Activated B cell treated with CpG ODN at 0.5 μM for 24 hours (primary cell): Measurements from ENCODE around the gene ABL2. TPM values are rescaled to one million over a fixed set of nuclear protein-coding genes. Genes with fewer than 3 reads are reported as not detected.
"Not testable (repeated sequence)": the region's sequence is repeated elsewhere in the genome, so short reads cannot be mapped to it uniquely, and the experiment has no call there.

Experiments used
- ATAC-seq: fragments of 200-7000 bp; cut with Tn5 transposase; one replicate; pipeline ENCODE4 v1.10.0; 2021; ENCODE audit warnings: low read depth, mild to moderate bottlenecking, moderate library complexity
- CTCF ChIA-PET: fragments of 350-600 bp; sonication (Branson Sonifier 250); formaldehyde crosslinking; loops from one replicate; lab custom pipeline; 2021; ENCODE audit warnings: antibody characterized with exemption; lab: Charles Lee
- POLR2A ChIA-PET: fragments of 350-600 bp; sonication (Branson Sonifier 250); formaldehyde crosslinking; loops from one replicate; lab custom pipeline; 2021; ENCODE audit warnings: antibody characterized with exemption; lab: Charles Lee
- DNase-seq: peaks from one replicate; pipeline ENCODE4 v3.0.0; 2022
- H3K27ac Mint-ChIP-seq: one replicate; pipeline ENCODE4 v1.8.0; 2020; ENCODE audit warnings: mixed read lengths
- H3K27me3 Mint-ChIP-seq: one replicate; pipeline ENCODE4 v1.8.0; 2021; ENCODE audit warnings: mixed read lengths
- H3K36me3 Mint-ChIP-seq: one replicate; pipeline ENCODE4 v1.8.0; 2021; ENCODE audit warnings: low read depth, mixed read lengths
- H3K4me1 Mint-ChIP-seq: one replicate; pipeline ENCODE4 v1.8.0; 2021; ENCODE audit warnings: mixed read lengths
- H3K4me3 Mint-ChIP-seq: one replicate; pipeline ENCODE4 v1.8.0; 2020; ENCODE audit warnings: mild to moderate bottlenecking, mixed read lengths
- H3K9me3 Mint-ChIP-seq: one replicate; pipeline ENCODE4 v1.8.0; 2020; ENCODE audit warnings: mixed read lengths
- CTCF ChIP-seq: fragments of 200-600 bp; IDR thresholded peaks from one replicate; pipeline ENCODE4 v1.8.0; 2022; ENCODE audit warnings: antibody characterized with exemption, mild to moderate bottlenecking
- intact Hi-C: fragments of 100-400 bp; cut with micrococcal nuclease; formaldehyde crosslinking; loops from one replicate; pipeline ENCODE4 v1.15.1; 2024
- total RNA-seq: library from RNA; stranded (reverse); gene quantifications from 2 replicates; pipeline ENCODE4 v1.2.3, GENCODE V29; 2022

Gene ABL2
- total RNA-seq, 1 donor from 2014 or later: 15.2 TPM

- ATAC-seq (no peak), DNase-seq (no peak)
- Mint-ChIP-seq H3K4me3 (no peak overlapping the region), H3K27ac (no peak overlapping the region), H3K9me3 (no peaks in the 10 kb centered on the region), H3K4me1 (no peaks in the 10 kb centered on the region), H3K27me3 (no peaks in the 10 kb centered on the region), H3K36me3 (no peaks in the 10 kb centered on the region)
- POLR2A ChIA-PET: no interaction called here
- intact Hi-C loops: no loop called here
- CTCF ChIA-PET: no interaction called here
- TF ChIP-seq CTCF: no peak
Observed at GRCh38 chr1:179247923-179248322, 18.4 kb upstream of the ABL2 start.

GRCh38 chr1:179245426-179245825 lies 15.9 kb upstream of the ABL2 start:
- ATAC-seq, CTCF ChIA-PET, H3K36me3 Mint-ChIP-seq, intact Hi-C loops, H3K27me3 Mint-ChIP-seq, H3K27ac Mint-ChIP-seq, H3K4me3 Mint-ChIP-seq, POLR2A ChIA-PET, H3K4me1 Mint-ChIP-seq, DNase-seq, H3K9me3 Mint-ChIP-seq: not testable (repeated sequence)

- Mint-ChIP-seq H3K4me3 (no peak overlapping the region), H3K4me1 (no peaks in the 10 kb centered on the region), H3K9me3 (no peaks in the 10 kb centered on the region), H3K36me3 (no peaks in the 10 kb centered on the region), H3K27me3 (no peaks in the 10 kb centered on the region), H3K27ac (no peak overlapping the region)
- no peak for ATAC-seq
- ChIA-PET CTCF (no interaction called here), POLR2A (no interaction called here)
- DNase-seq: no peak
- intact Hi-C loops: no loop called here
- TF ChIP-seq CTCF: no peak
Observed at GRCh38 chr1:179241530-179242097, 12.1 kb upstream of the ABL2 start.

GRCh38 chr1:179237222-179237621 lies 7.7 kb upstream of the ABL2 start:
- Mint-ChIP-seq H3K27ac (no peak overlapping the region), H3K9me3 (no peaks in the 10 kb centered on the region), H3K36me3 (no peaks in the 10 kb centered on the region), H3K4me1 (no peaks in the 10 kb centered on the region), H3K4me3 (no peak overlapping the region), H3K27me3 (no peaks in the 10 kb centered on the region)
- intact Hi-C loops: no loop called here
- DNase-seq (no peak), ATAC-seq (no peak)
- ChIA-PET CTCF (no interaction called here), POLR2A (interaction anchor here (0.6 kb wide), 1 partner anchor 19 kb away, joined by 3 read pairs; no protein-coding TSS in a partner anchor)
- TF ChIP-seq CTCF: no peak

- ATAC-seq (no peak), DNase-seq (no peak)
- H3K4me3 Mint-ChIP-seq: no peak overlapping the region
- H3K27me3 Mint-ChIP-seq: no peaks in the 10 kb centered on the region
- intact Hi-C loops: no loop called here
- no peak for TF ChIP-seq CTCF
- ChIA-PET CTCF (no interaction called here), POLR2A (no interaction called here)
- H3K9me3 Mint-ChIP-seq: no peaks in the 10 kb centered on the region
- H3K27ac Mint-ChIP-seq: no peak overlapping the region
- H3K36me3 Mint-ChIP-seq: peaks cover under 1% of the 10 kb centered on the region
- peaks cover 1% of the 10 kb centered on the region for H3K4me1 Mint-ChIP-seq
Observed at GRCh38 chr1:179234863-179235262, 5.4 kb upstream of the ABL2 start.

- Mint-ChIP-seq H3K36me3 (peaks cover 2% of the 10 kb centered on the region), H3K27ac (no peak overlapping the region), H3K4me1 (peaks cover 18% of the 10 kb centered on the region), H3K27me3 (no peaks in the 10 kb centered on the region), H3K4me3 (no peak overlapping the region), H3K9me3 (no peaks in the 10 kb centered on the region)
- ChIA-PET POLR2A (no interaction called here), CTCF (no interaction called here)
- TF ChIP-seq CTCF: no peak
- ATAC-seq (no peak), DNase-seq (no peak)
- intact Hi-C loops: no loop called here
Observed at GRCh38 chr1:179231923-179232322, 2.4 kb upstream of the ABL2 start.
